ENCODE measurements around the gene ZFPL1. TPM values are rescaled to one million over a fixed set of nuclear protein-coding genes. Genes with fewer than 3 reads are reported as not detected.

The ZFPL1 gene
- total RNA-seq, 1 experiment from 2014 or later = 41.4 TPM

GRCh38 chr11:65128182-65129145 is 44.4 kb downstream of the ZFPL1 start:
- no peak for DNase-seq (ENCODE audit: low spot score)

GRCh38 chr11:65129649-65130441 is 45.8 kb downstream of the ZFPL1 start:
- no peak for DNase-seq (ENCODE audit: low spot score)

DNA sequence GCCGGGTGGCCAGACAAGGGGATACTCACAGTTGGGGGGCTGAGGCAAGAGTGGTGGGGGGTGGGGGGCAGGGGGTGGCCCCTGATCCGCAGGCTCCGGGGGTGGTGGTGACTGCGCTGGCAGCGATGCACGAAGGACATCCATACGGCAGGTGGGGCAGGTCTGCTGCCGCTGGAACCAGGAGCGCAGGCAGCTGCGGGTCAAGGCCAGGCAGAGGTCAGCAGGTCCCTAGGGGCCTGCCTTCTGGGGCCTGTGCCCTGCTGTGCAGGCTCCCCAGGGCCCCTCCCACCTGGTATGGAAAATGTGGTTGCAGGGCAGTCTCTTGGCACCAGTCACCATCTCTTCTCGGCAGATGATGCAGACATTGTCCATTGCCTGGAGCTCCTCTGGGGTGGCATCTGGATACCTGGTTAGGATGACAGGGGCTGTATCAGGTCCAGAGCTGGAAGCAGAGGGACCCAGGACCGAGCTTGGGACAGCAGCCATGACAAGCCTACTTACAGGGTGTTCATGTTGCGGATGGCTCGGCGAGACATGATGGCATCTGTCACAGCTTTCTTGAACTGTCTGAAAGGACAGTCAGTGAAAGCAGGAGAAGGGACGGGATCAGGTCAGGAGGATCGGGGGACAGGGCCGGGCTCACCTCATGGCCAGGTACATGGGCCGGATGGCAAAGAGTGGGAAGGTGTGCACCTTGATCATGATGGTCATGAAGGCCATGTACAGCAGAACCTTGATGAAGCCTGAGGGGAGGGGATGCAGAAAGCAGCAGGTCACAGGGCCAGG is 46.8 kb downstream of the ZFPL1 start:
- DNase-seq (ENCODE audit: low spot score) = no peak

- no peak for DNase-seq (ENCODE audit: low spot score)
Measured at GRCh38 chr11:65131417-65131776, 47.4 kb downstream of the ZFPL1 start.

DNA sequence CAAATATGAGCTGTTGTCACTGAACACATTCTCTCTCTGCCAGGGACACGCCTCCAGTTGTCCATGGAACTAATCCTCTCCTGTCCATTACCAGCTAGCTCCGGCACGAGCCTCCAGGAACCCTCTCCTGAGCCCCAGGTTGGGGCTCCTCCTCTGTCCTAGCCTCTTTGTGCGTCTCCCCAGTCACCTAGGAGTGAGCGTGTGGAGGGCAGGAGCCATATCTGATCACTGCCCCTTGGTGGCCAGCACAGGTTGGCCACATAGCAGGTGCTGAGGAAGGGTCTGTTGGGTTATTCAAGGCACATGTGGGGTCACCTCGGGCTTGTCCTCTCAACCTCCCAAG is 47.8 kb downstream of the ZFPL1 start:
- DNase-seq (ENCODE audit: low spot score) = no peak

DNA sequence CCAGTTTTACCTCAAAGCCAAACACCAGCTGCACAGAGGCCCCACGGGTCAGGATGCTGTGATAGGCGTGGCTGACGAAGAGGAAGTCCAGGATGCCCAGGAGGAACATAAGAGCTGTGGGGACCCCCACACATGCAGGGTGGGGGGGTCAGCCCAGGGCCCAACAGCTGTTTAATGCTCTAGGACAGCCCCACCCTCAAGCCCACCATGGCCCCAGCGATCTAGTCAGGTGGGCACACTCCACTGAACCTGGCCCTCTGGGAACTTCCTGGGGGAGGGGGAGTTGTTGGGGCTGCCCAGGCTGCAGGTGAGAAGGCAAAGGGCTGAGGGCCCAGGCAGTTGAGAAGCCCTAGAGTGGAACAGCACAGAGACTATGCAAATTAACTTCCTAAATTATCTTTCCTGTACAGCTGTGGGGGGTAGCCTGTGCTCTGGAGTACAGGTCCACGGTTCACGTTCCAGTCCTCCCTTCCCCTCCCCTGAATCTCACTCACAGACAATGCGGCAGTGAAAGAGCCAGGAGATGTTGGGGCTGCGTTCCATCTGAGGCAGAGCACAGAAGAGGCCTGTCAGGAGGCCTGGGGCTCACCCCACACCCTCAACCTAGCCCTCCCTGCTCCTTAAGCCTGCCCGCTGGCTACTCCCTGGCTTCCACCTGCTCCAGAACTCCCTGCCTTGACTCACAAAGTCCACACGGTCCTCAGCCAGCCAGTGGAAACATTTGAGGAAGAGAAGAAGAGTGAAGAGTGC is 48.4 kb downstream of the ZFPL1 start:
- DNase-seq (ENCODE audit: low spot score) = no peak

DNA sequence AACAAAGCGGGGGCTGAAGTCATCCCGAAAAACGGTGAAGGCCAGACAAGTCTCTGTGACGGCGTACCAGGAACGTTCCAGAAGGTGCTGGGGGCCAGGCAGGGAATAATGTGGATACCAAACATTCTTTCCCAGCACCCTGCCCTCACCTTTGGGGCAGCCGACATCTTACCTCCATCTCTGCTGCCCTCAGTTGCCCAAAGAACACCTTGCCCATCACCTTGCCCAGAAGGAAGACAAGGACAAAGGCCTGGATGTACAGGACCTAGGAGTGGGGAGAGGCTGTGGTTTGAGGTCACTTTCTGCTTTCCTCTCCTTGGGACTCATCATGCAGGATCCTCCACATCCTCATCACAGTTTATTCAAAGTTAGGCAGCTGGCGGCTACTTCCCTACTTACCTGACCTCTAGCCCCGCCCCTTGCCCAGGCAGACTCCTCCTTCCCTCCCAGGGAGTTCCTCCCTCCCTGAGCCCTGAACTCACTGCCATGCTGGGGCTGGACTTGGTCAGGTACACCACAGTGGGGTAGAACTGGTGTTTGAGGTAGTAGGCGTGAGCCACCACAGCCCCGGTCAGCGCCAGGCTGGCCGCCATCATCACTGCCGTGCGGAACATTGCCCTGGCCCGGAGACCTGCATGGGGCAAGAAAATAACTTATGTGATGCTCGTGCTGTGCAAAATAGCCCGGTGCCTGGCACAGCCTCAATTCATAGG is 49.1 kb downstream of the ZFPL1 start:
- no peak for DNase-seq (ENCODE audit: low spot score)

DNA sequence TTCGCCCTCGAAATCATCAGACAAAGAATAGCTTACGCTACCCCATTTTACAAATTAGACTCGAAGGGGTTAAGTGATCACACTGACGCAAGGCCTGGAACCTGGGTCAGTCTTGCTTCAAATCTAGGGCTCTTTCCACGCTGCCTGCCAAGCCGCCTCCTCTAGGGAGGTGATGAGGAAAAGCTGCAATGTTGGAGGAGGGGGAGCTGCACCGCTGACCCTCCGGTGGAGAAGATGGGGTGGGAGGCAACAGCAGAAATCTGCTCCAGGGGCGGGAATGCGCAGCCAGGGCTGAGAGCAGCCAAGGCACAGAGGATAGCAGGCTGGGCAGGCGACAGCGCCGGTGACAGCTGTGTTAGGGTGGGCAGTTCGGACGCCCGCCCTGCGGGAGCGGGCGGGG is 49.7 kb downstream of the ZFPL1 start:
- DNase-seq (ENCODE audit: low spot score) = no peak

DNA sequence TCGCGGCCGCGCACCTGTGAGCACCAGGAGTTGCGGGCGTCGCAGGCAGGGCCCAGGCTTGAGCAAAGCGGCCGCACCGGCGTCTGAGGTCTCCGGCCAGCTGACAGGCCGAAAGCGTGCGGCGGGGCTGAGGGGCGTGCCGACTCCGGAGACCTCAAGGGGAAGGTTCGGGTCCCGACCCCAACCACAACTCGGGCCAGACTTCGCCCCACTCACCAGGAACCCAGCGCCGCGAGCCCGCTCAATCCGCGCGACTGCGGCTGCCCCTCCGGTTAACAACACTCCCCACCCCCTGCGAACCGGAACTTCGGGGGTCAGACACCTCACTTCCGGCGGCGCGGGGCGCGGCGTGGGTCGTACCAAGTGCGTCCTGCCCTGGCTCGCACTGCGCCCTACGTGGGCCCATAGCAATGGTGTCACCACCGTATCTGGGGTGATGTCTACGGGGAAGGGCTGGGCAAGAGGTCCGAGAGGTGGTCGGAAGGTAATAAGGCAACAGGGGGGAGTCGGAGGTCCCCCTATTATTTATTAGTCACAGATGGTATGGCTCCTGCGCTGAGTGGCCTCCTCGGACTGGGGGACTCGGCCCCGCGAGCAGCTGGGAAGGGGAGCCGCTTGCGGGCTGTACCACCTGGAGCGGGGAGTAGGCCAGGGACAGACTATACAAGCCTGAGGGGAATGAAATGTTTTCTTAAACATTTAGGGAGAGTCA is 50.4 kb downstream of the ZFPL1 start, which contains the start of gene SYVN1:
Gene SYVN1, minus strand, starts transcription at position 280 of the 712 bp plus-strand sequence. CDS start 918 bp downstream, outside the sequence.
- peak; percentile 74 for DNase-seq (ENCODE audit: low spot score)

DNA sequence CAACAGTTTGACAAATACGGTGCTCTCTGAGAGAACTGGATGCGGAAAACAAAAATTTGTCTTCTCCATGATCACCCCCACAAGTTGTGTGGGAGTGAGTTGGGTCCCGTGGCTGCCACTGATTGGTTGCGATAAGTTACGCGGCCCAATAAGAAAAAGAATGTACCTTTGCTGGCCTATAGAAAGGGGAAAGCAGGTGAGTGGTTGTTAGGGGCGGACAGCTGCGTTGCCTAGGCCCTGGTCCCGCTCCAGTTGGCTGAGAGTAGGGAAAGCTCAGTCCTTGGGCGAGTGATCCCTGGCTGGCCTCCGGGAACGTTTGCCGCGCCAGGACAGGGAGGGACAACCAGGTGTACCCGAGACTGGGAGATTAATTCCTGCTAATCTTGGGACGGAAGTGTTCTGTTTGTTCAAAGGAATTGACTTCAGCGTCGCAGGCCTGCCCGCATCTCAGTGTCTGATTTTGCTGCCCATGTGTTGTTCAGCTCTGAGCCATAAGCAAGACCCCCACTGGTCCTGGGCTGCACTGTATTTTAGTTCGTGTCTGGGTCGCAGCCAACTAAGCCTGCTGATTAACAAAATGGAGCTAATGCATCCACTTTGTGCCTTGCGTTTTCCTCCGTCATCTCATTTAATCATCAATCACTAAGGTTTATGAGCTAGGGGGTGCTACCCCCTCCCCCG is 51.1 kb downstream of the ZFPL1 start:
- peak; percentile 97 for DNase-seq (ENCODE audit: low spot score)

DNA sequence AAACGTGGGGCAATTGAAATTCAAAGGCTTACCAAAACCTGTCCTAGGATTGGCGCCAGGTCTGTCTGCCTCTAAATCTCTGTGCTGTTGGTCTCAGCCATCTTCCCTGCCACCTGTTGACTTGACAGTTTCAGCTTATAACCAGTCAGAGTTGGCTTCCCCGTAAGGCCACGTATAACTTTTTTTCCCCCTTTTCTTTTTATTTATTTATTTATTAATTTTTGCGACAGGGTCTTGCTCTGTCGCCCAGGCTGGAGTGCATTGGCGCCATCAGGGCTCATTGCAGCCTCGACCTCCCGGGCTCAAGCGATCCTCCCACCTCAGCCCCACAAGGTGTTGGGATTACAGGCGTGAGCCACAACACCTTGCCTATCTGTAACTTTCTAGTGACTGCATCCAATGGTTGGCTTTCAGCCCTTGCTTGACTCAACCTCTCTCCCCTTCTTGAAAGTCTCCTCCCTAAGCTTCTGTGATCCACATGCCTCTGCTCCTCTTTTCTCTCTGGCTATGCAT is 51.7 kb downstream of the ZFPL1 start:
- DNase-seq (ENCODE audit: low spot score) = no peak

GRCh38 chr11:65136515-65137096 is 52.6 kb downstream of the ZFPL1 start:
- no peak for DNase-seq (ENCODE audit: low spot score)

Other genes starting within 250 kb of the ZFPL1 start
- gene CDC42BPG, start 239.6 kb upstream of the ZFPL1 start, total RNA-seq (2014; rRNA removed; shearing (Covaris generic)) = 3.7 and 4.1 TPM in 2 replicates
- 81.4 and 117 TPM in 2 replicates for gene EHD1, start 205.6 kb upstream of the ZFPL1 start, total RNA-seq (2014; rRNA removed; shearing (Covaris generic))
- gene ATG2A, start 167.0 kb upstream of the ZFPL1 start, total RNA-seq (2014; rRNA removed; shearing (Covaris generic)) = 10.7 and 15.1 TPM in 2 replicates
- gene PPP2R5B, start 159.5 kb upstream of the ZFPL1 start, total RNA-seq (2014; rRNA removed; shearing (Covaris generic)) = 18.4 and 19.6 TPM in 2 replicates
- gene GPHA2, start 148.3 kb upstream of the ZFPL1 start, total RNA-seq (2014; rRNA removed; shearing (Covaris generic)) = not detected in 2 replicates
- gene MAJIN, start 112.1 kb upstream of the ZFPL1 start, total RNA-seq (2014; rRNA removed; shearing (Covaris generic)) = not detected in 2 replicates
- gene BATF2, start 87.3 kb upstream of the ZFPL1 start, total RNA-seq (2014; rRNA removed; shearing (Covaris generic)) = 0.50 and 0.59 TPM in 2 replicates
- 170 and 196 TPM in 2 replicates for gene ARL2, start 70.1 kb upstream of the ZFPL1 start, total RNA-seq (2014; rRNA removed; shearing (Covaris generic))
- 13.4 and 31.2 TPM in 2 replicates for gene SNX15, start 56.8 kb upstream of the ZFPL1 start, total RNA-seq (2014; rRNA removed; shearing (Covaris generic))
- 44.0 and 52.3 TPM in 2 replicates for gene SAC3D1, start 43.0 kb upstream of the ZFPL1 start, total RNA-seq (2014; rRNA removed; shearing (Covaris generic))
- gene NAALADL1, start 25.7 kb upstream of the ZFPL1 start, total RNA-seq (2014; rRNA removed; shearing (Covaris generic)) = not detected in 2 replicates
- gene CDCA5, start 182 bp upstream of the ZFPL1 start, total RNA-seq (2014; rRNA removed; shearing (Covaris generic)) = 40.0 and 49.5 TPM in 2 replicates
- 51.1 and 208 TPM in 2 replicates for gene VPS51, start 12.0 kb downstream of the ZFPL1 start, total RNA-seq (2014; rRNA removed; shearing (Covaris generic))
- gene TM7SF2, start 27.6 kb downstream of the ZFPL1 start, total RNA-seq (2014; rRNA removed; shearing (Covaris generic)) = 1.9 and 8.5 TPM in 2 replicates
- gene ZNHIT2, start 33.5 kb downstream of the ZFPL1 start, total RNA-seq (2014; rRNA removed; shearing (Covaris generic)) = 10.4 and 22.3 TPM in 2 replicates
- 286 and 528 TPM in 2 replicates for gene FAU, start 37.9 kb downstream of the ZFPL1 start, total RNA-seq (2014; rRNA removed; shearing (Covaris generic))
- gene MRPL49, start 38.1 kb downstream of the ZFPL1 start, total RNA-seq (2014; rRNA removed; shearing (Covaris generic)) = 52.8 and 82.4 TPM in 2 replicates
- 17.0 and 30.6 TPM in 2 replicates for gene SYVN1, start 50.3 kb downstream of the ZFPL1 start, total RNA-seq (2014; rRNA removed; shearing (Covaris generic))
- not detected in 2 replicates for gene SPDYC, start 86.0 kb downstream of the ZFPL1 start, total RNA-seq (2014; rRNA removed; shearing (Covaris generic))
- 156 and 170 TPM in 2 replicates for gene CAPN1, start 97.7 kb downstream of the ZFPL1 start, total RNA-seq (2014; rRNA removed; shearing (Covaris generic))
- 14.2 and 18.1 TPM in 2 replicates for gene POLA2, start 177.7 kb downstream of the ZFPL1 start, total RNA-seq (2014; rRNA removed; shearing (Covaris generic))
- 1.7 and 5.3 TPM in 2 replicates for gene CDC42EP2, start 230.6 kb downstream of the ZFPL1 start, total RNA-seq (2014; rRNA removed; shearing (Covaris generic))
- 37.9 and 57.0 TPM in 2 replicates for gene DPF2, start 249.6 kb downstream of the ZFPL1 start, total RNA-seq (2014; rRNA removed; shearing (Covaris generic))

All from A172 (cell line).